HG03060 (cell line): ENCODE results near the gene HBEGF.

ENCODE experiments used
- ATAC-seq: cut with Tn5 transposase; IDR thresholded peaks from one replicate; pipeline ENCODE4 v1.9.1; 2021; ENCODE audit warnings: low read depth, moderate number of reproducible peaks; ENCODE audit not compliant: unreplicated experiment

Gene HBEGF, protein sequence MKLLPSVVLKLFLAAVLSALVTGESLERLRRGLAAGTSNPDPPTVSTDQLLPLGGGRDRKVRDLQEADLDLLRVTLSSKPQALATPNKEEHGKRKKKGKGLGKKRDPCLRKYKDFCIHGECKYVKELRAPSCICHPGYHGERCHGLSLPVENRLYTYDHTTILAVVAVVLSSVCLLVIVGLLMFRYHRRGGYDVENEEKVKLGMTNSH

DNA sequence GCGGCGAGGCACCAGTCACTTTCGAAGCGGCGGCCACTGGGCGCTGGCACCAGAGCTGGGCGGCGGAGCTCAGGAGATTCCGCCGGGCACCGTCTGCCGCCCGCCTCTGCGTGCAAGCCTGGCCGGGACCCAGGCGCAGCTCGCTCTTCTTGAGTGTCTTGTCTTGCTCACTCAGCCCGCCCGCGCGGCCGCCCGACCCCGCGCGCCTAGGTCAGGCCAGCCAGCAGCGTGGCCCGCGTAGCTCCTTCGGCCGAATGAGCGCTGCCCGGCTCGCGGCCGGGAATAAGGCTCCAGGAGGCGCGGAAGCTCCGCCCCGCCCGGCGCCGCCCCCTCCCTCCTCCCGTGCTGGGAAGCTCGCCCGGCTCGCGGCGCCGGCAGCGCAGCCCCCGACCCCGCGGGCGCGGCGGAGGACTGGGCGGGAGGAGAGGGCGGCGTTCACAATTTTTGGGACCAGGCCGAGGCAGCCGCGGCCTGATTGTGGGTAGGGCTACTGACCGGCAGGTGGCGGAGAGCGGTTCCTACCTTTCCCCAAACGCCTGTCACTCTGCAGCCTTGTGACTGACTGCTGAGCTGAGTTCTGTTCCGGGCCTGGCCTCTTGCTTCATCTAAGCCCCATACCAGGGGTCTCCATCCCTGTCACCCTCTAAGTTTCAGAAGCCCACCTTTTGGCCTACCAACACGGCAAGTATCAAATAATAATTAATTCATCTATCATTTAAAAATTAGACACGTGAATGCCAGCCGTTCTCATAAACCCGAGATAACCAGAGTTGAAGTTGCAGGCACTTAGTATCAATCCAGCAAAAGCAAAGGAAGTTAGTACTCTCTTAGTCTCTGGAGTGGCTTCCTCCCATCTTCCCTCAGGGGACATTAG, at the start of gene HBEGF:
Gene HBEGF, minus strand, starts transcription at position 256 of the 874 bp plus-strand sequence. CDS start 275 bp downstream, outside the sequence.
- no peak for ATAC-seq

DNA sequence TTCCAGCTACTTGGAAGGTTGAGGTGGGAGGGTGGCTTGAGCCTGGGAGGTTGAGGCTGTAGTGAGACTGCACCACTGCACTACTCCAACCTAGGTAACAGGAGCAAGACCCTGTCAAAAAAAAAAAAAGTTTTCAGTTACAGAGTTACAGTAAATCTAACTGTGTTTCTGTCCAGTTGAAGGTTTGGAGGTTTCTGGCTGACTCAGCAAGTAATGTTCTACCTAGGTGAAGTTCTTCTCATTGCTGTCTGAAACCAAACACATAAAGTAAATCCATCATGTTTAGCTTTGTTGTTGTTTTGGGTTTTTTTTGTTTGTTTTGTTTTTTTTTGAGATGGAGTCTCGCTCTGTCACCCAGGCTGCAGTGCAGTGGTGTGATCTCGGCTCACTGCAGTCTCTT, 47.3 kb upstream of the HBEGF start:
- no peak for ATAC-seq

DNA sequence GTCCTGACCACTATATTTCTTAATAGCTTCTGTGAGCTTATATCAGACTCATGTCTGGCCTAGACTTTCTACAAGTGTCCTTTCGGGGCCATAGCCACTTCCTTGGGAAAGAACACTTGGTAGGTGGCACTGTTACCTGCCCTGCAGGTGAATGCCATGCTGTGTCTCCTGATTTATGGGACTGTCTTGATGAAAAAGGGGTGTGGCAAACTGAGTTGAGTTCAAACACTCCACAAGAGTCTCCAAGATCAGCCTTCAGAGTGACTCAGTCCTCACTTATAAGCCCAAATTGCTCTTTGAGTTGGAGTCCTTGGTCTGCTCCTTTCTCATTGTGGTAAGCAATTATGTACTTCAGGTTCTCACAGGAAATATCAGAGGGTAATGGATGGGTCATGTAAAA, 45.3 kb upstream of the HBEGF start:
- no peak for ATAC-seq

DNA sequence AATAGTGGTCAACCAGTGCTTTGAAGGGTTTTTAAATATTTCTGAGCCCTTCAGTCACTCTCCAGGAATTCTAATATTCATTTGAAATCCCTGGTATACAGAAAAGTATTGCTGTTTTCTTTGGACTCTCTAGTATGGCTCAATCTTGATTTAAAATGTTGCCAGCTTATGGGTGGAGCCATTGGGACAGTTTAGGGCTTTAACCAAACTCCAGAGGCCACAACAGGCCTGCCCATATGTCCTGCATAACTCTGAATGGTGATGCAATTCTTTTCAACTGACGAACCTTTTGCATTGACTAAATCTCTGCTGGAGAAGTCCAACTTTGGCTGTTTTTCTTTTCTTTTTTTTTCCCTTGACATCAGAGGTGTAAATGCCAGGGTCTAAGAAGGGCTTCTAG, 44.9 kb upstream of the HBEGF start:
- no peak for ATAC-seq

DNA sequence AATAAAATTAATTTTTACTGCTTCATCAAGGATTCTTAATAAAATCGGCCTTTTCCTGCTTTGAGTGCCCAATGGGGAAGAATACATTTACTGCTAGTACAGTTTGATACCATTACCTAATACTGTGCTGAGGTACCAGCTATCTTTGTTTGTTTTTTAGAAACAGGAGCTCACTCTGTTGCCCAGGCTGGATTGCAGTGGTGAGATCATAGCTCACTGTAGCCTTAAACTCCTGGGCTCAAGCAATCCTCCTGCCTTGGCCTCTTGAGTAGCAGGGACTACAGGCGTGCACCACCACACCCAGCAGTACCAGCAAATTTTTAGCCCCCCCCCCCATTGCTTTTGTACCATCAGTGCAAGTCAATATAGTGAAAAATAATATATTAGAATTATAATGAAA, 41.6 kb upstream of the HBEGF start:
- no peak for ATAC-seq

DNA sequence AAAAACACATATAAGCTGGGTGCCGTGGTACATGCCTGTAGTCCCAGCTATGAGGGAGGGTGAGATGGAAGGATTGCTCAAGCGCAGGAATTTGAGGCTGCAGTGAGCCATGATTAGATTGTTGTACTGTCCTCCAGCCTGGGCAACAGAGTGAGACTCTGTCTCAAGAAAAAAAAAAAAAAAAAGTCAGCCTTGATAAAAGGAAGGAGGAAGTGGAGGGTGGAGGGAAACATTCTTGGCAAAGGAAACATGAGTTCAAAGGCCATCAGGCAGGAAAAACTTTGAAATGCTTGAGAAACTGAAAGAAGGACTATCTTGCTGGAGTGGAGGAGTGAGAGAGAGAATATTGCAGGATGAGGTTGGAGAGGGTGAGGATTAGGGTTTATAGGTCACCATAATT, 36.9 kb upstream of the HBEGF start:
- no peak for ATAC-seq

DNA sequence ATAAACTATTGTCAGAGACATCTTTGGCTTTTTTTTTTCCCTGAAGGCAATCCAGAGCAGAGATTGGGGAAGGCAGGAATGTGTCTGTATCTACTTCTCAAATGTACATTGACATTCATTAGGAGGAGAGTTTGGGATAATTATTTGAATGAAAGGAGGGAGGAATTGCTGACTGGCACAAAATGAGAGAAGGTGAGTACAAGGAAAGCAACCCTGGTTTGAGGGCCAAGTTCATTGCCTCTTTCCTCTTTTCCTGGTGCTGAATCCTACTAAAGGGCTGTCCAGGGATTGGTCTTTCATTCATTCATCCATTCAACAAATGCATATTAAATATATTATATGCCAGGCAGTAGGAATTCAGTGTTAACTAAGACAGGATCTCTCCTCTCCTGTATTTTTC, 36.5 kb upstream of the HBEGF start:
- no peak for ATAC-seq

DNA sequence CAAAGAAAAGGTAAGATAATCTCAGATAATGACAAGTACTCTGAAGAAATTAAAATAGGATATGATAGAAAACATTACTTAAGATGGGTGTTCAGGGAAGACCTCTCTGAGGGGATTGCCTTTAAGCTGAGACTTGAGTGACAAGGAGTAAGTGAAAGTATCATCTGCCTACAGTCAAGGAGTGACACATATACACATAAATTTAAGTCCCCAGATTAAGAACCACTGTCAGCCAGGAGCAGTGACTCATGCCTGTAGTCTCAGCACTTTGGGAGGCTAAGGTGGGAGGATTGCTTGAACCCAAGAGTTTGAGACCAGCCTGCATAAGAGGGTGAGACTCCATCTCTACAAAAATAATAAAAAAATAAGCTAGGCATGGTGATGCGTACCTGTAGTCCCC, 35.6 kb upstream of the HBEGF start:
- ATAC-seq = no peak

DNA sequence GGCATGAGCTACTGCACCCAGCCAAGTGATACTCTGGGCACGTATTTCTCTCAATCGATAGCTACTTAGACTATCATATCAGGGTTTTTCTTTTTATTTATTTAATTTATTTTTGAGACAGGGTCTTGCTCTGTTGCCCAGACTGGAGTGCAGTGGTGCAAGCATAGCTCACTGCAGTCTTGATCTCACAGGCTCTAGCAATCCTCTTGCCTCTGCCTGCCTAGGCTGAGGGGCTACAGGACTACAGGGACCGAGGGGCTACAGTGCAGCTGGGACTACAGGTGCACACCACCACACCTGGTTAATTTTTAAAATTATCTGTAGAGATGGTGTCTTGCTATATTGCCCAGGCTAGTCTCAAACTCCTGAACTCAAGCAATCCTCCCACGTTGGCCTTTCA, 34.9 kb upstream of the HBEGF start:
- no peak for ATAC-seq

DNA sequence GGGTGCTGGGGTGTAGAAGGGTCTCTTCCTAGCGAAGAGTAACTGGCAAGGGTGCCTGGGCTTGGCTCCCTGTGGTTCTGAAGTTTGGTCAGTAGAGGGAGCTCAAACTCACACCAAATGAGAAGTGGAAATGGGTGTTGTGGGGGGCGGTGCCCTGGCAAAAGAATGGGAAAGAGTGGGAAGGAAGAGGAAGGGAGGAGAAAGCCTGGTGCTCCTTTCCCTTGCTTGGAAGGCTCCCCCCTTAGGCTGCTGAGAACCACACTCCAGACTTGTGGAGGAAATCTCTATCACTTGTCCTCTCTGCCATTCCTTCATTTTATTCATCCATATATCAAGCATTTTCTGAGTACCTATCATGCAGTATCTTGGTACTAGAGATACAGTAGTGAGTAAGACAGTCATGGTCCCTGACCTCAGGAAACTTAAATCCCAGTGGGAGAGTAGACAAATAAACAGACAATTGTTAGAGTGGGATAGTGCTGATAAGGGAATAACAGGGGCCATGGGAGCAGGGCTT, 26.6 kb upstream of the HBEGF start:
- no peak for ATAC-seq

DNA sequence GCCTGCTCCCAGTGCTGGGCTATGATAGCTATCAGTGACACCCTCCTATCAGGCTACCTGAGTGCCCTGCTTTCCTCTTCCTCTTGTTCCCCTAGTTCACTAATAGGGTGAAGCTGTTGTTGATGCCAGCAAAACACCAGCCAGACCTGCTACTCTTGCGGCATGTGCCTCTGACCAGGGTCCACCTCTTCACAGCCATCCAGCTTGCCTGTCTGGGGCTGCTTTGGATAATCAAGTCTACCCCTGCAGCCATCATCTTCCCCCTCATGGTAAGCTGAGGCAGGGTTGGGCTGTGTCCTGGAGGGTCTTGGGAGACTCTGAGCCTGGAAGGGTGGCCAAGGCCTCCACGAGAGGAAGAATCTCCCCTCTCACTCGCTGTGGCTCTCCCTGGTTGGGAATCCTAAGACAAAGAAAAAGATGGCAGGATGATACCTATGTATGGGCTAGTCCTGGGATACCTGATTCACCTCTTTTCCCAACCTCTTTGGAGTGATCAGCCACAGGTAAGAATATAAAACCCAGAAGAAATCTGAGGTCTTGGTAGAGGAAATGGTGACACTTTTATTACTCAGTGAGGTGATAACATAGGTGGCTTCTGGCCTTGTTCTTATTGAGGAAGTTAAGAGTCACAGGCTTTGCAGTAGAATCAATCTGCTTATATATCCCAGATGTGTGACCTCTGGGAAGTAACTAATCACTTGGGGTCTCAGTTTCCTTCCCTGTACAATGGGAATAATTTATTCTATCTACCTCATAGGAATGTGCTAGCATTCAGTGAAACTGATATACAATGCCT, 25.2 kb upstream of the HBEGF start:
- ATAC-seq = no peak

DNA sequence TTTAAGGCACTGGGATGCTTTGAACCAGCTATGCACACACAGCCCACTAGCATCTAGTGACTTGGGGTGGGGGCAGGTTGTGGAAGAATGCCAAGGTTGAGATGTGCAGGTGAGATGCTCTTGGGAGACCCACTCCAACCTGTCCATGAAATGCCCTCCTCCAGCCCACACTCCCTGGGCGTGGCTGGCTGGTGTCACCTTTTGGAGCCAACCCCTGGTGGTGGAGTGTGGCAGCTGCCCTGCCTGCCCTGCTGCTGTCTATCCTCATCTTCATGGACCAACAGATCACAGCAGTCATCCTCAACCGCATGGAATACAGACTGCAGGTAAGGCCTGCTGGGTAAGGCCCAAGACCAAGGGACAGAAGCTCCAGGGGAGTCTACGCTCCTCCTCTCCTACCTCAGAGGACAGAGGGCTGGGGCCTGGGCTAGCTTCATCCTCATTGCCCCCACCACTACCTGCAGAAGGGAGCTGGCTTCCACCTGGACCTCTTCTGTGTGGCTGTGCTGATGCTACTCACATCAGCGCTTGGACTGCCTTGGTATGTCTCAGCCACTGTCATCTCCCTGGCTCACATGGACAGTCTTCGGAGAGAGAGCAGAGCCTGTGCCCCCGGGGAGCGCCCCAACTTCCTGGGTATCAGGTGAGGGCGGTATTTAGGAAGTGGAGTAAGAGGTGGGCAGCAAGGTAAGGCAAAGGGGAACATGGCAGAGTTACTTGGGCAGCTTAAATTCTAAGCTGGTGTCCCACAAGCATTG, 21.0 kb upstream of the HBEGF start:
- no peak for ATAC-seq

DNA sequence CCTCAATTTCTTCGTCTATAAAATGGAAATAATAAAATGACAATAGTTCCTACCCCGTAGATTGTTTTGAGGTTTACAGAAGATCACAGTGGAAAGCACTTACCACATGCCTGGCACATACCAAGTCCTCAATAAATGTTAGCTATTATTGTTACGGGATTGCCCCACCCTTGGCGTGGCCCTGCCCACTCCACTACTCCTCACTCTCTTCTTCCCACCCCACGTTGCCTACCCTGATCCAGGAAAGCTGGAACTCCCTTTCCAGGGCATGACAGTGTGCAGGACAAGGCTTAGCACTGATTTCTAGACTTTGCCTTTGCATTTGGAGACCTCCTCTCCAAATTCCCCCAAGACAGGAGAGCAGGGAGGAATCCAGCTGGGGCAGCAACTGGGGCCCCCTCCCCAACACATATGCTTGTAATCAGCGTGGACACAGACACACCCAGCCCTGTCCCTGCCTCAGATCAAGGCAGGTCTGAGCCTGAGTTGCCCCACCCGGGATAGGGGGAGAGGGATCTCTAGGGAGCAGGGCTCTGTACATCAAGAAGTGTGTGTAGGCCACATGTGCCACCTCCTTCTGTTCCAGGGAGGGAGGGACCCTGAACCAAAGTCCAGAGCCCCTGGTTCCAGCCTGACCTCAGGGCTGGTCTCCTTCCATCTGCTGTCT, 20.3 kb upstream of the HBEGF start:
- ATAC-seq = no peak

DNA sequence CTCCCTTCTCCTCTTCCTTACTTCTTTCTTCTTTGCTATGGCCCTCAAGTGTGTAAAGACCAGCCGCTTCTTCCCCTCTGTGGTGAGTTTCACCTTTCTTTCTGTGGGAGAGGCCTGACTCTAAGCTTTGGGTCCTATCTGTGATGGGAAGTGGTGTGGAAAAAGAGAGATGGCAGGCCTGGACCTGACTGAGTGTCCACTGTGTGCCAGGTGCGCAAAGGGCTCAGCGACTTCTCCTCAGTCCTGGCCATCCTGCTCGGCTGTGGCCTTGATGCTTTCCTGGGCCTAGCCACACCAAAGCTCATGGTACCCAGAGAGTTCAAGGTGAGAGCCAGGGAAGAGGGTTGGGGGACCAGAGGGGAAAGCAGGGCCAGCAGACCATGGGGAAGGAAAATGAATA, 19.5 kb upstream of the HBEGF start:
- ATAC-seq = no peak

DNA sequence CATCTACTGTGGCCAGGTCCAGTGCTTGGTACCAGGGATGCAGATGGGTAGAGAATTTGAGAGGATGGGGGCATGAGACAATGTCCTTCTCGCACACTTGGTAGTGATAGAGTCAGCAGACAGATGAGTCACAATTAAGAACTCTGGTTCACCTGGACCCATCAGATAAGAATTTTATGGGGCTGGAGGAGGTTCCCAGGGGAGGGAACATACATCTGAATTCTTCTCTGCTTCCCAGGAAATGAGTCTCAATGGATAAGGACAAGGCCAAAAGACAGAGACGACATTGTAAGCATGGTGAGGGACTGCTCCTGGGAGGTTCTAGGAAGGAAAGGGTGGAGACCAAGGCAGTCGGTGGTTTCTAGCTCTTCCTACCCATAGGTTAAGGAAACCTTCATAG, 18.9 kb upstream of the HBEGF start:
- no peak for ATAC-seq

DNA sequence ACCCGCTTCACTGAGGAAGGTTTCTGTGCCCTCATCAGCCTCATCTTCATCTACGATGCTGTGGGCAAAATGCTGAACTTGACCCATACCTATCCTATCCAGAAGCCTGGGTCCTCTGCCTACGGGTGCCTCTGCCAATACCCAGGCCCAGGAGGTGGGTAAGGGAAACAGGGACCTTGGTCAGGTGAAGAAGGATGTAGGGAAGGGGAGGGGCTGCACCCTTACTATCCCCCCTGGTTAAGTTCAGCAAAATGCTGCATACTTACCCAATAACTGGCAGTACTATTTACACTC, 18.0 kb upstream of the HBEGF start:
- ATAC-seq = no peak

DNA sequence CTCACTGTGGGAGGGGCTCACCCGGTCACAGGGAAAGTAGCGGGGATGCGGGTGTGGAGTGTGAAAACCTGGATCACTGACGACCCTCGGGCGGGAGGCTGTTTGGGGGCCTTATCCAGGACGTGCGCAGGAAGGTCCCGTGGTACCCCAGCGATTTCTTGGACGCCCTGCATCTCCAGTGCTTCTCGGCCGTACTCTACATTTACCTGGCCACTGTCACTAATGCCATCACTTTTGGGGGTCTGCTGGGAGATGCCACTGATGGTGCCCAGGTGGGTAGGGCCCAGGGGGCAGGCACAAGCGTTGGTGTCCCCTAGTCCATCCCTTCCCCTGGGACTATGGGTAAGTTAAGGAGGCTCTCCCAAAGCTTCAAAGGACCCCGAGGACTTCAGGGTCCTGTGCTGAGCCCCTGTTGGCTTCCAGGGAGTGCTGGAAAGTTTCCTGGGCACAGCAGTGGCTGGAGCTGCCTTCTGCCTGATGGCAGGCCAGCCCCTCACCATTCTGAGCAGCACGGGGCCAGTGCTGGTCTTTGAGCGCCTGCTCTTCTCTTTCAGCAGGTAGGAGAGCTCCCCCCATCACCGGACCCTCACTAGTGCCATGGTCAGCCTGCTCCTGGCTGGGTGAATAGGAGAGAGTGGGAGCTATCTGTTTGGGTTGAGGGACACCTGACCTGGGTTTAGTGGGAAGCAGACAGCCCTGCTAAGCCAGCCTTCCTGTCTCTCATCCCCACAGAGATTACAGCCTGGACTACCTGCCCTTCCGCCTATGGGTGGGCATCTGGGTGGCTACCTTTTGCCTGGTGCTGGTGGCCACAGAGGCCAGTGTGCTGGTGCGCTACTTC, 17.4 kb upstream of the HBEGF start:
- ATAC-seq = no peak

DNA sequence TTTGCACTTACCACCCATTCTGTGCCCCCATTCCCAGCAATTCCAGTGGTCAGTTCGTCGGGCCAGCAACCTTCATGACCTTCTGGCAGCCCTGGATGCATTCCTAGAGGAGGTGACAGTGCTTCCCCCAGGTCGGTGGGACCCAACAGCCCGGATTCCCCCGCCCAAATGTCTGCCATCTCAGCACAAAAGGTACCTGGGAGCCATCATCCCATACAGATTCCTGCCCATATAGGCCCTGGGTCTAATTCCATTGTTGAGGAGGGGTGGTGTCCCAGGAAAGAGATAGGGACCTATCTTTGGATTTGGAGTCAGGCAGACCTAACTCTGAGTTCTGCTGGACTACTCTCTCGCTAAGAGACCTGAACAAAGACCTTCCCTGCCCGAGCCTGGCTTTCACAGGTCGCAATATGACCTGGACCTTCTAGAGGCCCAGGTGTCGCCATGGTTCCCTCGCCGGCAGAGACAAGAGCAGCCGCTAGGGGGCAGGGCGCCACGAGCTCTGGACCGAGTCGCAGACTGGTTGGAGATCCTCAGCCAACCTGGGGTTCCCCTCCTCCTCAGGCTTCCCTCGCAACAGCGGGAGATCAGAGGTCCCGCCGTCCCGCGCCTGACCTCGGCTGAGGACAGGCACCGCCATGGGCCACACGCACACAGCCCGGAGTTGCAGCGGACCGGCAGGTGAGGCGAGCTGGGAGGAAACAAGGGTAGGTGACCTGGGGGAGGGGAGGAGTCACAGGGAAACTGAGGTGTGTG, 16.6 kb upstream of the HBEGF start:
- ATAC-seq = peak; percentile 74

DNA sequence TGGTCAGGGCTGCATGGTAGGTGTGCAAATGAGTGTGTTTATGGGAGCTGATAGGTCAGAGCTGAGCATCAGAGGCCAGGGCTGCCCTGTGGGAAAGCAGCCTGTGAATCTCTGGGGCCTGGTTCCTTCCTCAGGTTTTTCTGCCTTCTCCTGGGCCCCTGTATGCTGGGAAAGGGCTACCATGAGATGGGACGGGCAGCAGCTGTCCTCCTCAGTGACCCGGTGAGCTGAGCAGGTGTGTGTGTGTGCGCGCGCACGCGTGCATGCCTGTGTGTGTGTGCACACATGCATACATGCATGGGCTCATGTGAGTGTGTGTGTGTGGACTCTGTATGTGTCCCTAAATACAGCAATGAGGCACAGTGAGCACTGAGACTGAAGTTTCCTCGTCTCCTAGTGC, 15.9 kb upstream of the HBEGF start:
- ATAC-seq = no peak
